Inferior parietal cortex (tissue), 1 donor: Measurements from ENCODE around the gene TTN.
"Not testable (repeated sequence)": the region's sequence is repeated elsewhere in the genome, so short reads cannot be mapped to it uniquely, and the experiment has no call there.

Source experiments
- DNase-seq: peaks from one replicate; pipeline ENCODE4 v3.0.0-alpha.2; 2016; ENCODE audit errors: extremely low spot score

TTN gene

DNA sequence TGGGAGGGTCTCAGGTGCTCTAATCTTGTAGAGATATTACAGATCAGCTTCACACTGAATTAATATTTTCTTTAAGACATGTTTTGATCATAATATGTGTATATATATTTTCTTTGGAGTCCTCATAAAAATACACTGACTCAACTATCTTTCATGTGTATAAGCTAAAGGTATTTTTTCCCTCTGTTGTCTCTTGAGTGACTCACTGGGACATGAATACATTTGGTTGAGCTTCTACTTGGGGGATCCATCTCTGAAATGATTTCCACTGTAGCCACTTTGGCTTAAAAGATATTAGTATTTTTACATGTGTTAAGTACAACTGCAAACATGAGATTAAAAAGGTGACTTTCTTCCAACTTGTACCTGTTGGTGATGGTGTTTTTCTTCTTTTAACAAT is 140.8 kb downstream of the TTN start:
- DNase-seq = no peak

DNA sequence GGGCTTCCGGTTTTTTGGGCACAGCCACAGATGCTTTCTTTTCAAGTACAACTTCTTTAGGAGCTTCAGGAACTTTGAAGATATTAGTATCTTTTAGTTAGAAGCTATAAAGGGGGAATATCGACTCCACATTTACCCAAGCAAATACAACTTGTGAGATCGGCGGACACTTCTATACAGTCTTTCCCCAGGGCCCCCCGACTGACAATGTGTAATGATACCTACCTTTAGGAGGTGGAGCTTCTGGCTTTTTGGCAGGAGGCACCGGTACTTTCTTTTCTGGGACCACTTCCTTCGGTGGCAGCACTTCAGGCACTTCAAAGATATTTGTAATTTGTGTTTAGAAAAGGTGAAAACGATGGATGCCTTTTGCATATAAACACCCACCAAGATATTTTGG is 148.7 kb downstream of the TTN start:
- DNase-seq = not testable (repeated sequence)

DNA sequence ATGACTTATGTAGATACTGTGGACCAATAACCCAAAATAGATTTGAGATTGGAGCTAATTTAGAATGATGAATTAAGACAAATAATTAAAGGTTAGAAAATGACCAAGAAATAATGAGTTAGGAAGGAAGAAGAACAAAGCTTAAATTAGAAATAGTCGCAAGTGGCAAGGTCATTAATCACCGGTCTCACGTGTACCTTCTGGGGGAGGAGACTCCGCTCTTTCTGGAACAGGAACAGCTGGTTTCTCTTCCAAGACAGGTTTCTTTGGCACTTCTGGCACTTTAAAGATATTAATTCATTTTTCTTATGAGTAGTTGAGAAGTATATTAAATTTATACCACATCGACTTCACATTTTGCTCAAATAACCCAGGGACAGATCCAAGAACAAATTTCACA is 156.7 kb downstream of the TTN start:
- DNase-seq = no peak

DNA sequence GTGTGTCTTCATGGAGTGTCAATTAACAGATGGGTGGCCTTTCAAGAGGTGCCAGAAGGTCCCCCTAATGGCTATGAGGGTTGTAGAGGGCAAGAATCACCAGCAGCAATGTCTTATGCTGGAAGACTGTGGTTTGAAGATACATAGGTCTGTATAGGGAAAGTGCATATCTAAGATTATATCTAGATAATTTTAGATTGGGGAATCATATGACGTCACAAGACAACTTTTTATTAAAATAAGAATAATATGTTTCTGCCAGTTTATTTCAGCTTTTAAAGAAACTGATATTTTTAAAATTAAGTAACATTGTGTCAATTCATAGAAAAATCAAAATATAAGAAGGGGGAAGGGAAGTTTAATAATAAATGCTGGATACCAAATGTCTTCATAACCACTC is 162.3 kb downstream of the TTN start:
- DNase-seq = no peak

DNA sequence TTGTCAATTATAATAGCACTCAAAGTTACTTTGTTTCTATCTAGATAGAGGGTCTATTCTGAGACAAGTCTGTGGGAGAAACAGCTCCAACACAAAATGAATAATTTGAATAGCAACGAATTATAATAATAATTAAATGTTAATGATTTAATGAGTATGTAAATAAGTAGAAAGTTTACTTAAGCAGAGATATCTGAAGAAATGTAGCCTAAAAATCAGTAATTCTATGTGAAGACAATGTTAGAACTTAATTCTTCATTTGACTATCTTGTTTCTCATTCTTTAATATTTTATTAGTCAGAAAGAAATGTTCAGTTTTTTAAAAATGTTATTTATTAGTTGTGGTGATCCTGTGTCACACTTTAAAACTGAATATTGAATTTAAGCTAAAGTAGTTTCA is 165.7 kb downstream of the TTN start:
- no peak for DNase-seq

DNA sequence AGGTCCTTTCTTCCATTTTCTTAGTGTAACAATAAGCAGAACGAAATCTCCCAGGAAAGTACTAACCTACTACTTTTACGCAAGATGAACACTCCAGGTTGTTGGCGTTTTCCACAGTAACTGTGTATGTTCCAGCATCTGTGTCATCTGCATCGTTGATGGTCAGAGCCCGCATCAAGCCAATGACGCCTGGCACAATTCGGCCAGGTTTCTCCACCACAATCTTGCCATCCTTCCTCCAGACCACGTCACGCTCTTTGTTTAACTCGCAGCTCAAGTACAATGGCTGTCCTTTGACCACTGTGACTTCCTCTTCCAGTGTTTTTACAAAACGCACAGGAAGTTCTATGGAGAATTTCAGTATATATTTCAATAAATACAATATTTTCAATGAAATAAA is 171.3 kb downstream of the TTN start:
- DNase-seq = no peak

DNA sequence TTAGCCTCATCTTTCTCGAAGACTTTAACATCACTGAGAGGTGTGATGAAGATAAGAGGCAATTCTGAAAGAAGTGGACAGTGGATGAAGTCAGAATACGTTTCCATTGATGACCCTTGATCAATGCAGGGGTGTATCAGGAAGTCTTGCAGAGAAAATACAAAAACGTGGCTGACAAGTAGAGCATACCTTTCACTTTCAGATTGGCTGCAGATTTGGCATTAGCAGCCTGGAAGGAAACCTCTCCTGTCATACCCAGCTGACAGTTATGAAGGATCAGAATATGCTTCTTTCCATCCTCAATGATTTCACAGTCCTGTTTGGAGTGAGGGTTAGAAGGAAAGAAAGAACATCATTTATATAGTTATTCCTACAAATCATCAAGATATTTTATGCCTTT is 174.5 kb downstream of the TTN start:
- DNase-seq = no peak

DNA sequence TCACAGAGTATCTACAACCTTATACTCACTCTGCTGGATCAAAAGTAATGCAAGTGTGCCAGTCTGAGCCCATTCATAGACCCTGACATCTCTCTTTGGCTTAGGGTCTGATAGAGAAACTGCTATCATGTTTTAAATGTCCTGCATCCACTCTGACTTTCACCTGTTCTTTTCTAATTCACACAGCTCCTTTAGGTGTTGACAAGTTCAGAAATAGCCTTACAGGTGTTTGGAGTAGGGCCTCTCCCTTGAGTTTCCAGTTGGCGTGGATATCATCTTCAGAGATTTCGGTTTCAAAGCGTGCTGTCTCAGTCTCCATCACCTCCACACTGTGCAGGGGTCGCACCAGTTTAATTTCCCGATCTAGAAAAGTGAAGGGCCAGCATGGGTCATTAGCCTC is 176.6 kb downstream of the TTN start:
- no peak for DNase-seq

DNA sequence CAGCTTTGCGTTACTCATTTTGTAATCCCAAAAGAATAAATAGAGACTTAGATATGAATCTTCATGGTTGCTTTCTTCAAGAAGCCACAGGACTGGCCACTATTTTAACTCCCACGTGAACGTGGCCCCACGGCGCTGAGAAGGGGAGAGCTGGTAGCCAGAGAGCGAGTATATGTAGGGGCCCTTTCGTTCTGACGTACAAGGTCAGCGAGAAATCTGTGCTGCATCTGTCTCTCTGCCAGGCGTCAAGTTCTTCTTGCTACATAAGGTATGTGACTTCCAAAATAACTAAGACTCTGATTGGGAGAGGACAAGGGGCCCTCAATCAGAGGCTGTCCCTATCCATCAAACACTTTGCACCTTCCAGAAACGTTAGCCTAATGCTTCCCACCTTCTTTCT is 177.8 kb downstream of the TTN start:
- no peak for DNase-seq

DNA sequence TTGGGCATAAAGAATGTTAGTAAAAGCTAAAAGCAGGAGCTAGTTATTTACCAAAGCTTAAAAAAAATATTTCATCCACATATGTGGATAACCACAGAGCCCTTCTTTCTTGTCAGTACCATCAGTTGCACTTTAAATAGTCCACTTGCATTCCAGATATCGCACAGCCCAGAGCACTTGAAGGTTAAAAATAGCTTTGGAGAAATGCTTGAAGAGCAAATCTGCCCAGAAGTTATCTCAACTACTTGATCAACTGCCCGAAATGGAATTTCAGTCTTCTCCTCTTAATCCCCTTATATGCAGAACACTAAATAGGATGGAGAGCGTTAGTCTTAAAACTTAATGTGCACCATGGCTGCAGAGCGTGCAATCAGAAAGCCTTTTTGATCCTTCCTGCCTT is 178.6 kb downstream of the TTN start:
- no peak for DNase-seq

DNA sequence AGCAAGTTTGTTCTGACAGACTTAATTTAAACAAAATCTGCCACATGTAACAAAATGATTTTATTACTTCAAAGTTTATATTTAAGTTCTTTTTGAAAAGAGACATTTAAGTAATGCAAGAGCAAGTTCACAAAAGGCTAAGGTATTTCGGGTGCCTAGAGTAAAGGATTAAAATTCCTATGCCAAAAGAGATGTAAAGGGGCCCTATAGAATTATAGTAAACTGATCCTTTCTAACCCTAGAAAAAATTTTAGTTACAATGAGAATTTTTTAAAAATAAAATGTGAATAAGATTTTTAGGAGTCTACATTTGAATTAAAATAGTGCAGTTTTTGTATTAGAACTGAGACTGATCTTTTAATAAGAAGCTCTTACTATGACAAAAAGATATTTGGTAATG is 179.8 kb downstream of the TTN start:
- no peak for DNase-seq

DNA sequence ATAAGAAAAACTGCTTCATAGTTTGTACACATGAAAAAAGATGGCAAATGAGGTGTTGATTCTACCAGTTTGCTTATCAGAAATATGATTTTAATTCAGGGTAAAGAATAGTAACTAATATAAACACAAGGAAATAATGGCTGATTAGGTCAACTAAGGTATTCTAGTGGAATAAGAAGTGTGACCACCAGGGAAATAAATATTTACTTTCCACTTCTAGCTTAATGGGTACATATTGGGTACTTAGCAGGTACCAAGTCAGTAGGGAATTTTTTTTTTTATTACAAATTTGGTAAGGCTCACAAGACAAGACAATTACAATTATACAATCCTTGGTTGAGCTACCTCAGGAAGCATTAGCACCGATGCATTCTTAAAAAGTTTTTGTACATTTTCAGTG is 191.3 kb downstream of the TTN start:
- DNase-seq = no peak

DNA sequence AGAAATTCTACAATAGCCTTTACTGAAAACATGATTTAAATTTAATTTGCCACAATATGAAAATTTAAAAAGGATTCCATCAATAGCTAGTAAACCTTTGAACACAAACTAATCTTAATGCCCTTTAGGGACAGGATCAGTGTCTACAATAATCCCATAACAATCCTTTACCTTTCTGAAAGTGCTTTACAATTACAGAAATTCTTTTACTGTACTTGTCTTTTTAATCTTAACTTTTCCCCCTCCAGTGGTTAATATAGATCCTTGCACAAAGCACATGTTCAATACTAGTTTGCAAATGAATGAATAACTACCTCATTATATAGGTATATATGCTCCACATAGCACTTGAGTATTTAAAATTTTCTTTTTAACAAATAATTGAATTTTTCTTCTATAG is 204.3 kb downstream of the TTN start:
- DNase-seq = no peak

DNA sequence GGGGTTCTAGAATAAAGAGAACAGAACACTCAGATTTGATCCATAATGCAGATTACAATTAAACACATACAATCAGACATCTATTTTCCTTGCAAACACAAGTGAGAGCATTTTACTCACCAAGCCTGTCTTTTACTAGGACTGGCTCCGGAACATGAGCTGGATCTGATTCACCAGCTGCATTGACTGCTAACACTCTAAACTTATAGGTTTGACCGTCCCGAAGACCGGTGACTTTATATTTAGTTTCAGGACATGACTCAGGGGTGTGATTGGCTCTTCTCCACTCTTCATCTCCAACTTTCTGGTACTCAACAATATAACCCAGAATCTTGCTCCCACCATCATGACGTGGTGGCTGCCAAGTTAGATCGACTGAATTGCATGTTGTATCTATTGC is 214.6 kb downstream of the TTN start:
- DNase-seq = no peak

DNA sequence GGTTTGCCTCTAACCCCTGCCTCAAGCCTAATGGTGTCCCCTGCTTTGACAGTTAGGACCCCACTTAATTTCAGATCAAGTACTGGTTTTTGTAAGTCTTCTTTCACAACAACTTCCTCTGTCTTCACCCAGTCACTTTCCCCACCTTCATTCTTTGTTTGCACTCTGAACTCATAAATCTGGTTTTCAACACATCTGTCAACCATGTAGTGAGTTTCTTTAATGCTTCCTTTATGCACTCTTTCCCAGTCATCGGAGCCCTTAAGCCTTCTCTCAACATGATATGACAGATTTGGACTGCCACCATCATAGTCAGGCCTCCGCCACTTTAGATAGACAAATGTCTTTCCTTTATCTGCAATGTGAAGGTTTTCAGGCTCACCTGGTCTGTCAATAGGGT is 217.9 kb downstream of the TTN start:
- no peak for DNase-seq

DNA sequence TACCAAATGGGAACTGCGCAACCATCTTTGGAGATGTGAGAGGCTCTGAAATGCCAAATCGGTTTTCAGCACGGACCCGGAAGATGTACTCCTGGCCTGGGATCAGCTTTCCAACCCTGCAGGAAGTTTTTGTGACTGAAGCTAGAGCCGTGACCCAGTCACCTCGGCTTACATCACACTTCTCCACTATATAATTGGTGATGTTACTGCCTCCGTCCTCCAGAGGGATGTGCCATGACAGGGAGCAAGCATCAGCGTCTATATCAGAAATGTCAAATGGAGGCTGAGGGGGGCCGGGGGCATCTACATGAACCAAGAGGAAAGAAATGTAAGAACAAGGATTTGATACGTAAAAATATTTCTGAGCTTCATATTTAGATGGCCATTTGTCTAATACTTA is 222.6 kb downstream of the TTN start:
- DNase-seq = no peak

DNA sequence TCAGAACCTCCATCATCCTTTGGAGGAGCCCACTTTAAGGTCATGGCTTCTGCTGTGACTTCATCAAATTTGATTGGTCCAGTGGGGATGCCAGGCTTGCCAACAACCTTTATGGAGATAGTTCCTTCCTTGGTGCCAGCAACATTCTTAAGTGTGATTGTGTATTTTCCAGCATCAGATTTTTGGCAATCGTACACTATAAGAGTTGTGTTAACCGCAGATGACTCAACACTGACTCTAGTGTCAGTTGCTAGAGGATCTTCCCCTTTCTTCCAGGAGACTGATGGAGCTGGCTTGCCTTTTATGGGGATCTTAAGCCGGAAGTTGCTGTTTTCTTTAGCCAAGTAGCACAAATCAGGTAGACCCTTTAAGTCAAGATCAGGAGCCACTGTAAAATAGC is 228.2 kb downstream of the TTN start:
- DNase-seq = no peak

DNA sequence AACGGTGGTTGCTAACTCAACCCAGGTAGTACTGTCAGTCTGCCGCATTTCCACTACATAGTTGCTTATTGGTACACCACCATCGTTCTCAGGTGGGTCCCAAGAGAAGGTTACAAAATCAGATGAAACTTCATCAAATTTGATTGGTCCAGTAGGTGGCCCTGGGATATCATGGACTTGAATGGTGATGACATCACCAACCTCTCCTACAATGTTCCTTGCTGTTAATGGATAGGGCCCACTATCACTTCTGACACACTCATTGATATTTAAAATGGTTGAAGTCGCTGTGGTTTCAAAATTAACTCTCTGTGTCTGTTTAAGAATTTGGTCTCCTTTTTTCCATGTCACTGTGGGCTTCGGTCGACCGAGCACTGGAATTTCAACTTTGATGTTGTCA is 232.4 kb downstream of the TTN start:
- DNase-seq = no peak

DNA sequence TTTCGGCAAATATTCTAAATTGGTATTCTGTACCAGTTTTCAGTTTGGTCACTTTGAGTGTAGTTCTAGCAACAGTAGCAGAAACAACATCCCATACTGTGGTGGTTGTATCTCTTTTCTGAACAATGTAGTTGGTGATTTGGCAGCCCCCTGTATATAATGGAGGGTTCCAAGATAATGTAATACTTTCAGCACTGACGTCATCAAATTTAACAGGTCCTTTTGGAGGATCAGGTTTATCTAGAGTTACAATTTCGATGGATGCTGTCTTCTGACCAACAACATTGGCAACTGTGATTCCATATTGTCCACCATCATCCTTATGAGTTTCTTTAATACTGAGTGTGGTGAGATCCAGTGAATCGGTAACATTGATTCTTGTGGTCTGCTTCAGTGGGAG is 239.0 kb downstream of the TTN start:
- no peak for DNase-seq

DNA sequence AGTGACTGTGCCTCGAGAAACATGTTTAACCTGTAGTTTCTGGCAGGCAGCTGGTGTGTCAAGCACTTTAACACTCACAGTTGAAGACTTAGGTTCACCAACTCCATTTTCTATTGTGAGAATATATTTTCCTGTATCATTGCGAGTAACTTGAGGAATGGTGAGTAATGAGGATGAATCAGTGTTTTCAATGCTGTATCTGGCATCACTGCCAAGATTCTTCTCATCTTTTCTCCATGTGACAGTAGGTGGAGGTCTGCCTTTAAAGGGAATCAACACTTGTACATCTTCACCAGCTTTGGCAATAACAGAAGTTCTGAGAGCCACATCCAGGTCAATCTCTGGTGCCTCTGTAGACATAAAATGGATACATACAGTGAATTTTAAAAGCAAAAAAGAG is 254.2 kb downstream of the TTN start:
- DNase-seq = peak; percentile 50

DNA sequence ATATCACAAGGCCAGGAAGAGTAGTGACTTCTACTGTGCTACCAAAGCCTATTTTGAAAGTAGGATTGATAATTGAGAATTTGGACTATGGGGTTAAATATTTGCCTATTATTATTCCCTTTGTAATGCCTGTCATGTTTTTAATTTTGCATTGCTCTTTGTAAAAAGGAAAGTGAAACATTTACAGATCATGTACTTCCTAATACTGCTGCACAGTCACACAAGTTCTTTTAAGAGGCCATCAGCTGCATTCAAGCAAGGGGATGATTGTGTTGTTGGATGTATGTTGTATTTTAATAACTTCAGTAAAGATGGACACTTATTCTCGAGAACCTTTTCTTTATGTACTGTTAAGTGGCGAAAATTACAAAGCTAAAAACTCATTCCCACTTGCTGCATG is 256.9 kb downstream of the TTN start:
- no peak for DNase-seq

DNA sequence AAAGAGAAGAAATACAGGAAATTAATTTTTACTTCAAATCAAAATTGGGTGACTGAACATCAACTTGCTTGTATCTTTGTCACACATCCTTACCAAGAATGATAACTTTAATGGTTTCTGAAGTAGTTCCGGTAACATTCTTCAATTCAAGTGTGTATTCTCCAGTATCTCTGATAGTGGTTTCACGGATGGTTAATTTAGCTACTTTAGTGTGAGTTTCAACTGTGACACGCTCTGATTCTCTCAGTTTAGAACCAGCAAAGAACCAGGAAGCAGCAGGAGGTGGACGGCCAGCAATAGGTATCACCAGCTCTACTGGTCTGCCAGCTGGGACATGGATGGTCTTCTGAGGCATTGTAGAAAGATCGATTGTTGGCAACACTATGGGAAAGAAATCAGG is 264.7 kb downstream of the TTN start:
- DNase-seq = no peak

DNA sequence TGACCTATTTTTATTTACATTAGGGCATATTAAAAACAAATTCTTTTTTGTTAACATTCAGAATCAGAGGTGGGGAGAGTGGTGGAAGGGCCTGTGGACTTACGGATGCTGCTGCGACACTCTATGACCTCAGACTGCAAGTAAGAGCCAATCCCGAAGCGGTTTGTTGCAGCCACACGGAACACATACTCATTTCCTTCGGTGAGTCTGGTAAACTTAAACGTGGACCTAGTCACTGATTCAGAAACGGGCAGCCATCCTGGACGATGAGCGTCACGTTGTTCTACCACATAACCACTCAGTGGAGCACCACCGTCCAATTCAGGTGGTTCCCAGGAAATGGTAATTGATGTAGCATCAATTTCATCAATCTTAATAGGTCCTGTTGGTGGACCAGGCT is 265.1 kb downstream of the TTN start:
- no peak for DNase-seq

DNA sequence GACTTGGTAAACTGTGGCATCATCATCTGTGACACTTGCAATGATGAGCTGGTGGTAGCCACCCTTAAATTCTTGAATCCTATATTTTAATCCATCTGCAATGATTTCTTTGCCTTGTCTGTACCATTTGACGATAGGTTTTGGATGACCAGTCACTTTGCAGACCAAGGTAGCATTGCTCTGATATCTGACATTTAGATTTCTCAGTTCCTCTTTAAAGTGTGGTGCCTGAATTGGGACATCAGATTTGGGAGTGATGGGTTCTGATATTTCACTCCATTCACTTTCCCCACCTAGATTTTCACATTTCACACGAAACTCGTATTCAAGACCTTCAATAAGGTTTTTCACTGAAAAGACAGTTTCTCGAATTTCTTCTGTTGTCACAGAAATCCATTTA is 271.2 kb downstream of the TTN start:
- DNase-seq = no peak

DNA sequence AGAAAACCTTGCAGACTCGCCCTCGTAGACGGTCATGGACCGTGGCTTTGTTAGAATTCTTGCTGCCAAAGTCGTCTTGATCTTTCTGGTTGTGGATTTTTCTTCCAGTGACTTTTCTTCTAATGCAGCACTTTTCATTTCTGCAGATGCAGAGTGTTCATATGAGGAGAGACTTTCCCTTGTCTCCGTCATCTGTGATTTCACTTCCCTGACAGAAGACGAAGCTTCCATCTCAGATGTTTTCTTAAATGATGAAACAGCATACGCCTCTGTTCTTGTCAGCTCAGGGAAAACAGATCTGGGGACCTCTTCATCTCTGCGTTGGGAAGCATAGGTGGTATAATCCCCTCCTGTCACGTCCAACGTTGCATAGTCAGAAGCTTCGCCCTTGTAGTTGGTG is 276.1 kb downstream of the TTN start:
- no peak for DNase-seq
